Omental fat pad (tissue), 4 donors: ENCODE measurements around the gene CCNDBP1. TPM values are rescaled to one million over a fixed set of nuclear protein-coding genes. Genes with fewer than 3 reads are reported as not detected.

Experiments used
- ATAC-seq: fragments of 150-250 bp; one replicate; pipeline ENCODE4 v1.9.1; 2016; ENCODE audit warnings: mild to moderate bottlenecking, moderate library complexity; ENCODE audit not compliant: low FRiP score
- DNase-seq: peaks from one replicate; pipeline ENCODE4 v3.0.0-alpha.2; 2019; ENCODE audit warnings: low spot score
- total RNA-seq, 4 donors: library from RNA; depleted of rRNA; stranded (reverse); fragments of >200 nt; gene quantifications; one replicate each; pipeline ENCODE4 v1.1.0, GENCODE V29; 2016
- TF ChIP-seq, protein P1 (sequence below), 3 donors: fragments of 450-650 bp; IDR thresholded peaks; one replicate each; pipeline ENCODE4 v1.5.1; 2016 to 2017; ENCODE audit warnings: antibody characterized with exemption in 3 of 3, mild to moderate bottlenecking in 3 of 3, moderate library complexity in 2 of 3

CCNDBP1 gene
- total RNA-seq, 4 donors from 2014 or later, result 70.0 to 126 (median 78.3) TPM

- no peak for ATAC-seq
- TF ChIP-seq, protein P1, sequence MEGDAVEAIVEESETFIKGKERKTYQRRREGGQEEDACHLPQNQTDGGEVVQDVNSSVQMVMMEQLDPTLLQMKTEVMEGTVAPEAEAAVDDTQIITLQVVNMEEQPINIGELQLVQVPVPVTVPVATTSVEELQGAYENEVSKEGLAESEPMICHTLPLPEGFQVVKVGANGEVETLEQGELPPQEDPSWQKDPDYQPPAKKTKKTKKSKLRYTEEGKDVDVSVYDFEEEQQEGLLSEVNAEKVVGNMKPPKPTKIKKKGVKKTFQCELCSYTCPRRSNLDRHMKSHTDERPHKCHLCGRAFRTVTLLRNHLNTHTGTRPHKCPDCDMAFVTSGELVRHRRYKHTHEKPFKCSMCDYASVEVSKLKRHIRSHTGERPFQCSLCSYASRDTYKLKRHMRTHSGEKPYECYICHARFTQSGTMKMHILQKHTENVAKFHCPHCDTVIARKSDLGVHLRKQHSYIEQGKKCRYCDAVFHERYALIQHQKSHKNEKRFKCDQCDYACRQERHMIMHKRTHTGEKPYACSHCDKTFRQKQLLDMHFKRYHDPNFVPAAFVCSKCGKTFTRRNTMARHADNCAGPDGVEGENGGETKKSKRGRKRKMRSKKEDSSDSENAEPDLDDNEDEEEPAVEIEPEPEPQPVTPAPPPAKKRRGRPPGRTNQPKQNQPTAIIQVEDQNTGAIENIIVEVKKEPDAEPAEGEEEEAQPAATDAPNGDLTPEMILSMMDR (IDR thresholded peaks at IDR 0.05), result no peak
- no peak for DNase-seq
Observed at GRCh38 chr15:43238671-43239131, 53.5 kb downstream of the CCNDBP1 start.

DNA sequence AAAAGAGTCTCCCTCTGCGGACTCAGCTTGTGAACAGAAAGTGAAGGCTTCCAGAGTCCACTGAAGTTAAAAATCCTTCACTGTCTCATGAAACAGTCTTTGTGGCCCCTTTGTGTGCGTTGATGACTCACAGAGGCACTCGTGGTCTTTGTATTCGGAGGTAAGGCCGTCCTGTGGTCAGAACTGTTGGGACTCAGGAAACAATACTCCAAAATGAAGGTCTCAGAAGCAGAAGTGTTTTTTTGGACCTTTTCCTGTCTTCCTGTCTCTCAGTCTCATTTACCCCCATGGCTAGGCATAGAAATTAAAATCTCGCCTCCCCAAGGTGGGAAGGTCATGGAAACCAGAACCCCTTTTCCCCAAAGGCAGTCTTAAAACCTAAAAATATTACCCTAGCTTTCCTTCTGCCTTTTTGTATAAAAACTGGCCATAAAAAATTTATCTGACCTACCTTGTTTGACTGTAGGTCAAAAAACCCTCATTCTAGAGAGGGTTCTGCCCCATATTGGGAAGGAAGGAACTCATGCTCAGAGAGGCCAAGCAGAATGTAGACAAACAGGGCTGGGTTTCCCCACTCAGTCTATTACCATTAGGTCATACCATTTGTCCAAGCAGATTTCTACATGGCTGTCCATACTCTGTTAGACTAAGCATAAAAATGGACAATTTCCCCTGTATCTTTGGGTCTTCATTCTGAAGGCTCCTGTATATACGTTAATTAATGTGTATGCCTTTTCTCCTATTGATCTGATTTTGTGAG, 54.7 kb downstream of the CCNDBP1 start:
- DNase-seq (no peak), ATAC-seq (no peak)
- TF ChIP-seq, protein P1 (IDR thresholded peaks at IDR 0.05), result no peak

DNA sequence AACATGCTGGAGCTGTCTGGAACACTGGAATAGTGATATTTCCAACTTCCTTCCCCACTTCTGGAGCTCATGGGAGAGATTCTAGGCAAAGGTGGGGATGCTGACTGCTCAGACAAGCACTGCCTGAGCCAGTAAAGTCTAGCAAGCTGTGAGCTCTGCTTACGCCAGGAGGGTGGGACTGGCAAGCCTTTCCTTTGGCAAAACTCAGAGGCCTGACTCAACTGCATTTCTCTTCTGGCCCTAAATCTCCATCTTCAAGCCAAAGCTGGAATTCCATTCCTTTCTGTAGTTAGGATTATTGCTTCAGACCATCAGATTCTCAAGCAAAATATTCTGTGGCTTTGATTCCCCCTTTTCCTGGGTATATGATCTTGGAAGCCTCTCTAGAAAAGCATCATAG, 55.9 kb downstream of the CCNDBP1 start:
- DNase-seq (no peak), ATAC-seq (peak; percentile 92)
- TF ChIP-seq, protein P1 (IDR thresholded peaks at IDR 0.05), result no peak

- ATAC-seq, result no peak
- TF ChIP-seq, protein P1 (IDR thresholded peaks at IDR 0.05), result no peak
- DNase-seq, result no peak
Observed at GRCh38 chr15:43242616-43243015, 57.4 kb downstream of the CCNDBP1 start.

DNA sequence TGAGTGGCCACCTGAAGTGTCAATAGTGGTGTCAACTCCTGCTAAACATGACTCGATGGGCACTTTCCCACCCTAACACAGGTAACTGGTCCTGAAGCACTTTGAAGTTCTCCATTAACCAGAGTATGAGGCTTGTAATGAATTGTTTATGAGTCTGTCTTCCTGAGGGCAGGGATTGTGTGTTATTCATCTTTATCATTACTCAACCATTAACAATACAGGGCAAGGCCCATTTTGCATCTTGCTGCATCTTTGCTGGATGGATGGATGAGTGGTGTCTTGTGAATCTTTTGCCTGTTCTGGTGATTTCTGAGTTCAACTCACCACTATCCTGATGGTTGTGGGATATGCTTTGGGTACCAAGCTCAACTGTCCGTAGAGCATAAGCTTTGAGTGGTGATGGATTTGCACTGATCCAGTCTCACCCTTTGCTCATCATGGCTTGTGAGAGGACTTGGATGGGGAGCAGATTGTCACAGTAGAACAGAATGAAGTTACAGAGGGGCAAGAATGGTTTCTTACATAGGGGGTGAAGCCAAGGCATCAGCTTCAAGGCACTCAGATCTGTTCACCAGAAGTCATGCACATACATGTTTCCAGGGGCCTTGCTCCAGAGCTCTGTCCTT, 57.9 kb downstream of the CCNDBP1 start:
- ATAC-seq (no peak), DNase-seq (no peak)
- TF ChIP-seq, protein P1 (IDR thresholded peaks at IDR 0.05), result no peak

DNA sequence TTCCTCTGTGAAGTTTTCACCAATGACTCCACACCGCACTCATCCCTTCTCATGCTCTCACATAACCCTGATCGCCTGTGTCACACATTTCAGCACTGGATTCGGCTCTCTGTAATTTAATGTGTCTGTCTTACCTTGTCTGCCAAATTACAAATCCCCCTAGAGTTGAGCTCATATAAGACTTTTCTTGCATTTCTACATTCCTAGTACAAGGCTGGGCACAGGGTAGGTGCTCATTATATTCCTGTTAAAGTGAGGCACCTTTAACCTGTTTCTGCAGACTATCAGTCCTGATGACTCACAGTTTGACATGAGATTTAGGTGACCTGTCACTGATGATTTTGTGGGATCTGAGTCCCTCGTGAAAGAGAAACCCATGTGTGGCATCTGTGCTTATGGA, 58.9 kb downstream of the CCNDBP1 start:
- TF ChIP-seq, protein P1 (IDR thresholded peaks at IDR 0.05), result no peak
- DNase-seq, result no peak
- no peak for ATAC-seq
